Activated CD8-positive, alpha-beta memory T cell treated with anti-CD3 and anti-CD28 coated beads, Interleukin-2, amount 50 U/mL, for 48 hours (primary cell): ENCODE results near the gene POPDC3.
"Not testable (repeated sequence)": the region's sequence is repeated elsewhere in the genome, so short reads cannot be mapped to it uniquely, and the experiment has no call there.

ENCODE experiments used
- DNase-seq: peaks from one replicate; pipeline ENCODE4 v3.0.0-alpha.2; 2020

The POPDC3 gene

GRCh38 chr6:105179244-105180065 lies at the start of gene POPDC3:
Gene POPDC3 (minus strand): TSS chr6:105180014. CDS start chr6:105161909, 18,105 bp downstream.
- peak; percentile 53 for DNase-seq

DNA sequence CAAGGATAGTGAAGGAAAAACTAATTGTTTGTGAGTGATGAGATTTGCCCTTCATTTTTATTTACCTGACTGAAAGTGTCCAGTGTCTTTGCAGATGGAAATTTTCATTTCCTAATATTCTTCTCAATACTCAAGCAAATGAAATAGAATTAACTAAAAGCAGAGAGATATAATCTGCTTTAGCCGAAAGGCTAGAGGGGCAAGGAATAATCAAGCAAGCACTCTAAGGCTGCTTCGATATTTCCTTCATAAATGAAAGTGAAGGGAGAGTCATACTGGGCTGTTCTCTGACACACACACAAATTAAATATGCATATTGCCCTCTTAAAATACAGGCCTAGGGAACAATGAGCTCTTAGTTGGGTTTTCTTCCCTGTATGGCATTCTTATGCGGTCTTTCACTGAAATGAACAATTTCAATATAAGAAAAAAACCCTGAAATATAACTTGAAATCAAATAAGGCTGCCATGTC lies 47.5 kb upstream of the POPDC3 start:
- DNase-seq: no peak

DNA sequence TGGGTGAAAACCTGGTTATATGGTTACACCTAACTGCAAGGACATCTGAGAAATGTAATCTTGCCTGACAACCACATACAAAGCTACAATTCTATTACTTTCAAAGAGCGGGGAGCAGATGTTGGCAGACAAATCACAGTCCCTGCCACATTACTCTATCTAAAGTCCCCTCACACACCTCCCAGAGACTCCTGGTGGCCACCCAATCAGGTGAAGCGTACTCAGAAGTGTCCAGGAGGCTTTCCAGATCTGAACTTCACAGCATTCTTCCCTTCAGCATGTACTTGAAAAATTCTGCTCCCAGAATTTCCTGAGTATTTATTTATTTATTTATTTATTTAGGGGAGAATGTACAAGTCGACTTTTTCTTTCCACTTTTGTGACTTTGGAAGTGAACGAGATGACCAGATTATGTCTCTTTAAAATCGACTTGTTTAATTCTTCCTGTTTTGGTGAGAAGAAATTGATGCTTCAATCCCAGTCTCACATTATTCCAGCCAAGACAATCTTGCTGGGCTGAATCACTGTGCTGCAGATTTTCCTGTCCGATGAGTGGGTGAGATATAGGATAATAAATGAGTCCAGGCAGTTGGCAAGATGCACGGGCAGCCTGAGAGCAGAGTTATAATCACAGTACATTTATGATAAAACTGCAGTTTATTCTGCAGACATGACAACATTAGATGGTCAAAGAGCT lies 46.9 kb upstream of the POPDC3 start:
- no peak for DNase-seq

DNA sequence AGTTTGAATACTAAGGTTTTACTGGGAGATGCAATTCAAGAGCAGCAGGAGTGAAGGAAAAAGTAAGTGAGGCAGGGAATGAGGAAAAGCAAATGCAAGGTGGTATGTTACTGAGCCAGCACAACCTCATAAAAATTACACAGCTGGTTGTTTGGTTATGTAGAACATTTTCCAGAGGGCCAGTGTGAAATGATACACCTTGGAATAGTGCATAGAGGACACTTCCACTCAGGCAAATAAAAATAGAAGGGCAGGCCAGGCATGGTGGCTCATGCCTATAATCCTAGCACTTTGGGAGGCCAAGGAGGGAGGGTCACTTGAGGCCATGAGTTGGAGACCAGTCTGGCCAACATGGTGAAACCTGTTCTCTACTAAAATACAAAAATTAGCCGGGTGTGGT lies 43.4 kb upstream of the POPDC3 start:
- DNase-seq: no peak

DNA sequence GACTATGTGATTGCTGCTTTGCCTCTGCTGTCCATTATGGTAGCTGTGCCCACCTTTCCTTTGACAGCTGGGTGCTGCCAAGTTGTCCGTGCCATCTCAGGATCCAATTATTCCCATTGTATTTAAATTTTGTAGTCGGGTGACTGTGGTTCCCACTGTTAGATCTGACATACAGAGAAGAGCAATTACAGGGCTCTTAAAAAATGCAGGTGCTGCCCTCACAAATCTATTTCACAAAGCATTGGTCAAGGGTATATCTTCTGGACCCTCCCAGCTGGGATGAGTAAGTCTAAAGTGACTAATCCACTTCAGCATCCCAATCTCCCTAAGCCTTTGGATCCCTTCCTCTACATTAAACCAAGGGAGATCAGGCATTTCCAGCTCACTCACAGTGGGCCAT lies 41.4 kb upstream of the POPDC3 start:
- DNase-seq: not testable (repeated sequence)

GRCh38 chr6:105220186-105220585 lies 40.4 kb upstream of the POPDC3 start:
- no peak for DNase-seq

DNA sequence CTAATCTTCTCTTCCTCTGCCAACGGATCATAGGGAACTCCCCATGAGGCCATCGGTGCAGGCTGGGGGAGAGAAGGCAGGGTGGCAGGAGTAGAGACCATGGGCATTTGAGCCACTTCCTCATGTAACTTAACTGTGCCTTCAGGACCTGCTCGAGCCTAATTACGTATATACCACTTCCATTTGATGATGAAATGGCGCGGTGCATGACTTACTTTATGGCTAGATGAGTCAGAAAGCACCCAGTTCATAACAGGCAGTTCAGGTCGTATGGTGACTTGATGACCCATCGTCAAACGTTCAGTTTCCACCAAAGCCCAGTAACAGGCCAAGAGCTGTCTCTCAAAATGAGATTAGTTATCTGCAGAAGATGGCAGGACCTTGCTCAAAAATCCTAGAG lies 39.4 kb upstream of the POPDC3 start:
- not testable (repeated sequence) for DNase-seq

DNA sequence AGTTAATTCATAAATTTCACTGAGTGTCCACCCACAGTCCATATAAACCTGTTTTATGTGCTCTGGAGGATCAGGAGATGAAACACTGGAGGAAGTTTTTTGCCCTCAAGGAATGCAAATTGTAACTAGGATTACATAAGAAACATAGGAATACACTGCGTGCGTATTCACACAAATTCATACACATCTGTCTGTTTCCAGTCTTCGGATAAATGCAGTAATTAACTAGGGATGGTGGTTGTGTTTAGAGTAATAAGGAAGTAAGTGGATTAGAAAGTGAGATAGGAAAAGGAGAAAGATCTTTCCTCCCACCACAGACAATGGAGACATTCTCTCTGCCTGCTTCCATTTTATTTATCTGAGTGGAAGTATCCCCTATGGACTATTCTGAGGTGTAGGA lies 35.7 kb upstream of the POPDC3 start:
- no peak for DNase-seq

- DNase-seq: no peak
Measured at GRCh38 chr6:105214668-105215067, 34.9 kb upstream of the POPDC3 start.

- no peak for DNase-seq
Measured at GRCh38 chr6:105213272-105213671, 33.5 kb upstream of the POPDC3 start.

DNA sequence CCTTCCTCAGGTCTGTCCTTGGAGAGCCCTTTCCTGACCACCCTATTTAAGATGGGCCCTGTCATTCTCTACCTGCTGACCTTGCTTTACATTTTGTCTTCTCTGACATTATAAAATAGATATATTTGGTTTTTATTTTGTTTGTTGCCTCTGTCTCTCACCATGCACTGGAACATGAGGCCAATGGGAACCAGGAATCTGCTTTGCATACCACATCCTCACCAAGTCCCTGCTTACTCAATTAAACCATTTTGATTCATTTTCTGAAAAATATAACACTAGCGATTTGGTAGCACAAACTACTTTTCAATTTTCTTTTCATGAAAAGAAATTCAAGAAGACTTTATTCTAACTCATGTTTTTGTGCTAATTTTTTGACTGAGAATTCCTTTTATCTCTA lies 32.8 kb upstream of the POPDC3 start:
- no peak for DNase-seq

DNA sequence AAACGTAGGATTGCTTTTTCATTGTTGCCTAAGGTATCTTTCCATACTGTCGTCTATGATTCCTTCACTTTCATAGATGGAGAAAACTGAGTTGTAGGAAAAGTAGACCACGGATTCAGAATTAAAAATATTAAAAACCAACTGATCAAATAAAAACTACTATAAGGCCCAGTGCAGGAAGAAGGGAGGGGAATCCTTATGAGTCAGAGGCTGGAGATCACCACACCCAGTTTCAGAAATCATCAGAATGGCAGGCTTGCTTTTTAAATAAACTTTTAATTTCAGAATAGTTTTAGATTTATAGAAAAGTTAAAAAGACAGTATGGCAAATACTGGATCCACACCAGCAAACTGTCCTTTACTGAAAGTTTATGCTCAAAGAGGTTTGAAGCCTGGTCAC lies 32.0 kb upstream of the POPDC3 start:
- no peak for DNase-seq

GRCh38 chr6:105210932-105211531 lies 31.2 kb upstream of the POPDC3 start:
- no peak for DNase-seq

- DNase-seq: no peak
Measured at GRCh38 chr6:105209950-105210706, 30.3 kb upstream of the POPDC3 start.

DNA sequence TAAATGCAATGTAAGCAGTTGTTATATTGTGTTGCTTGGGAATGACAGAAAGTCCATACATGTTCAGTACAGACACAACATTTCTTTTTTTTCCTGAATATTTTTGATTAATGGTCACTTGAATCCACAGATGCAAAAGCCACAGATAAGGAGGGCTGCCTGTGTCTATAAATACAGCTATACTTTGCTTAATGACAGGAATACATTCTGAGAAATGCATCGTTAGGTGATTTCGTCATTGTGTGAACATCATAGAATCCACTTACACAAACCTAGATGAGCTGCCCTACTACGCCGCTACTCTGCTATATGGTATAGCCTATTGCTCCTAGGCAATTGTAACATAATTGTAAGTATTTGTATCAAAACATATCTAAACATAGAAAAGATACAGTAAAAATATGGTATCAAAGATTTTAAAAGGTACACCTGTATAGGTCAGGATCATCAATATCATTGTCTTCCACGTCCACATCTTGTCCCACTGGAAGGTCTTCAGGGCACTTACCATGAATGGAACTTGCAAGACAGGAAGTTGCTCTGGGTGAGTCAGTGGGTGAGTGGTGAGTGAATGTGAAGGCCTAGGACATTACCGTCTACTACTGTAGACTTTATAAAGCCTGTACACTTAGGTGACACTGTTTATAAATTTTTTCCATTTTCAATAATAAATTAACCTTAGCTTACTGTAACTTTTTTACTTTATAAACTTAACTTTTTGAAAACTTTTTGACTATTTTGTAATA lies 27.9 kb upstream of the POPDC3 start:
- DNase-seq: no peak

GRCh38 chr6:105204768-105205167 lies 25.0 kb upstream of the POPDC3 start:
- DNase-seq: no peak

- no peak for DNase-seq
Measured at GRCh38 chr6:105204331-105204730, 24.5 kb upstream of the POPDC3 start.

- no peak for DNase-seq
Measured at GRCh38 chr6:105202486-105202885, 22.7 kb upstream of the POPDC3 start.

GRCh38 chr6:105200133-105200730 lies 20.4 kb upstream of the POPDC3 start:
- no peak for DNase-seq

DNA sequence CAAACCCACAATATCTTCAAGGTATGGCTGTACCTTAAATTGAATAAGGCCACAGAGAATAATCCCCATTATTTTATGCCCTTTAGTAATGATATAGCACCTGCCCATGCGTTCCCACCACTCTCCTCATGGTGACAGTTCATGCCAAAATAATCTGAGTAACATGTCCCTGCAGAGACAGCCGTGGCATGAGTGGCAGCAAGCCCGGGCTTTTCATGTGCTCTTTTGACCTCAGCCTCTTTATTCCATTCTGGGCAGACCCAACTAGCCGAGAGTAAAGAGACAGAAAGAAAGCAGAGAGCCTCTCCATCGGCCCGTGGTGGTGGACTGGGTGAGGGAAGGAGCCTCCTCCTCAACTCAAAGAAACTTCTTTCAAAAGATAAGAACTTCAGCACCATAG lies 19.9 kb upstream of the POPDC3 start:
- no peak for DNase-seq

DNA sequence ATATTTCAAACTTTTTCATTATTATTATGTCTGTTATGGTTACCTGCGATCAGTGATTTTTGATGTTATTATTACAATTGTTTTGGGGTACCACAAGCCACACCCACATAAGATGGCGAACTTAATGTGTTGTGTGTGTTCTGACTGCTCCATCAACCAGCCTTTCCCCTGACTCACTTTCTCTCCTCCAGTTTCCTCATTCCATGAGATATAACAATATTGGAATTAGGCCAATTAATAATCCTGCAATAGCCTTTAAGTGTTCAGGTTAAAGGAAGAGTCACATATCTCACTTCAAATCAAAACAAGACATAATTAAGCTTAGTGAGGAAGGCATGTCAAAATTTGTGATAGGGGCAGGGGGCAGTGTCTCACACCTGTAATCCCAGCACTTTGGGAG lies 16.3 kb upstream of the POPDC3 start:
- DNase-seq: no peak

DNA sequence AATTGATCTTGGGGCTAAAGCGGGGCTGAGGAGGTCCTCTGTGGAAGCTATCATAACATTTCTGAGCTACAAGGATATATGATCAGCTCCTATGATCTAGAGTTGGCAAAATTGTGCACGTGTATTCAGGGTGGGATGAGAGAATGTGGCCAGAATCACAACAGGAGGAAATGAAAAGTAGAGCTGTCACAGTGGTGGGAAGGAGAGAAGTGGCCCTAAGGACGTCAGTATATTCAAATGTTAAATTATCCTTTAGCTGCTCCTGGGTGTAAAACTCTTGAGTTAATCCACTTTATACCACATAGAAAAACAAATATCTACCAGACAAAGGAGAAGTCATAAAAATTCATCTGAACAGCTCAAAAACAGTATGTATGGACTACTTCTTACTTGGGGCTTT lies 14.8 kb upstream of the POPDC3 start:
- no peak for DNase-seq
